Naive thymus-derived CD8-positive, alpha-beta T cell (primary cell): ENCODE data around the gene PRPF6. TPM values are rescaled to one million over a fixed set of nuclear protein-coding genes. Genes with fewer than 3 reads are reported as not detected.
A peak's percentile ranks its signal among the peaks of the same experiment; 100 is the strongest.

Source experiments
- ATAC-seq, 2 donors: fragments of 150-1000 bp; cut with Tn5 transposase in 1 of 2; sonication (Bioruptor Pico), chemical (Tn5 transposase) in 1 of 2; 1 replicate in 1 of 2; 2 replicates in 1 of 2; pipeline ENCODE4 v1.10.0; 2021; ENCODE audit warnings: mild to moderate bottlenecking in 2 of 2, moderate library complexity in 2 of 2
- POLR2A ChIA-PET: fragments of 350-600 bp; sonication (Branson Sonifier 250); formaldehyde crosslinking; loops from one replicate; lab custom pipeline; 2021; ENCODE audit warnings: antibody characterized with exemption; lab: Charles Lee
- DNase-seq, 10 donors: peaks; one replicate each; pipeline versions ENCODE4 v3.0.0 to v3.0.0-alpha.2; 2020 to 2022
- H3K27ac Mint-ChIP-seq, 10 donors: one replicate each; pipeline ENCODE4 v1.8.0; 2020 to 2022; ENCODE audit warnings: mild to moderate bottlenecking in 10 of 10, mixed read lengths in 10 of 10, moderate library complexity in 4 of 10, inconsistent platforms in 1 of 10
- H3K27me3 Mint-ChIP-seq, 5 donors: one replicate each; pipeline ENCODE4 v1.8.0; 2021 to 2022; ENCODE audit warnings: mixed read lengths in 5 of 5
- H3K36me3 Mint-ChIP-seq, 3 donors: one replicate each; pipeline ENCODE4 v1.8.0; 2020 to 2022; ENCODE audit warnings: mixed read lengths in 3 of 3, mild to moderate bottlenecking in 2 of 3, inconsistent platforms in 1 of 3
- H3K4me1 Mint-ChIP-seq, 4 donors: one replicate each; pipeline ENCODE4 v1.8.0; 2021 to 2022; ENCODE audit warnings: mixed read lengths in 4 of 4
- H3K4me3 Mint-ChIP-seq, 10 donors: one replicate each; pipeline ENCODE4 v1.8.0; 2020 to 2022; ENCODE audit warnings: mild to moderate bottlenecking in 10 of 10, mixed read lengths in 10 of 10, moderate library complexity in 6 of 10, inconsistent platforms in 1 of 10
- H3K9me3 Mint-ChIP-seq, 9 donors: one replicate each; pipeline ENCODE4 v1.8.0; 2020 to 2022; ENCODE audit warnings: mixed read lengths in 9 of 9, mild to moderate bottlenecking in 3 of 9, inconsistent platforms in 1 of 9, moderate library complexity in 1 of 9
- microRNA-seq: library from miRNA; unstranded; fragments of <30 nt; microRNA quantifications from one replicate; pipeline ENCODE4 v1.2.0, GENCODE V29; 2022; ENCODE audit warnings: borderline microRNAs expressed
- polyA plus RNA-seq, 3 donors: library from polyadenylated mRNA; unstranded; fragments of 300-500 nt; fragmentation: Illumina TruSeq; gene quantifications; one replicate each; pipeline ENCODE4 v1.2.3, GENCODE V29; 2021
- total RNA-seq, 8 experiments: library from RNA in 2 of 8; stranded (reverse) in 2 of 8; gene quantifications; one replicate each; pipeline ENCODE4 v1.2.3 and lab custom pipeline; 2021 to 2026

PRPF6 gene
- total and polyA plus RNA-seq, 5 experiments from 2014 or later = 67.2 to 110 (median 91.1) TPM

GRCh38 chr20:64080813-64081623, 100.1 kb downstream of the PRPF6 start:
- POLR2A ChIA-PET = interaction anchor here (1.2 to 4.2 kb wide), 5 partner anchors 9 to 42 kb away, joined by 3 to 38 read pairs (median 10); partner anchors contain the start of gene TCEA2
- no peak for ATAC-seq
- Mint-ChIP-seq H3K36me3 (peaks cover 0 to 4% (median 0%) of the 10 kb centered on the region in 3 donors), H3K27ac (peak overlapping the region in 9 of 10 donors; percentile 81 to 96 (median 89)), H3K4me3 (peak overlapping the region; percentile 78 to 89 (median 83)), H3K4me1 (peaks cover 20 to 61% (median 51%) of the 10 kb centered on the region in 4 donors), H3K27me3 (peaks cover 0 to 6% (median 1%) of the 10 kb centered on the region in 5 donors), H3K9me3 (peaks cover 0 to under 1% (median 0%) of the 10 kb centered on the region in 9 donors)
- peak in 1 of 10 donors; percentile 22 for DNase-seq

DNA sequence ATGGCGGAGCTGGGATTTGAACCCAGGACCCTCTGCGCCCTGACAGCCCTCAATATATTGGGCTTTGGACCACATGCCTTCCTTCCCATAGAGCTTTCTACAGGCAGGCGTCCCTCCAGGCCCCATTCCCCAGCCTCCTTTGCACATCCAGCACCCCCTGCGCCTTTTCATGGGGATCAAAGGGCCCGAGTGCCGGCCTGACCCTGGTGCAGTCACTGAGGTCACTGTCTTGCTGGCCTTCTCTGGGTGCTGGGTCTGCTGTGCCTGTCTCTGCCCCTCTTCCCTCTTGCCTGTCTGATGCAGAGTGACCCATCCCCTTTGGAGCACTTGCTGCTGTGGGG, 100.7 kb downstream of the PRPF6 start:
- DNase-seq = no peak
- H3K27ac Mint-ChIP-seq = peak overlapping the region in 8 of 10 donors; percentile 20 to 90 (median 80)
- POLR2A ChIA-PET = interaction anchor here (3.3 kb wide), 1 partner anchor 39 kb away, joined by 13 read pairs; no protein-coding TSS in a partner anchor
- peak overlapping the region; percentile 16 to 85 (median 69) for H3K4me3 Mint-ChIP-seq
- H3K36me3 Mint-ChIP-seq = peaks cover 0 to 2% (median 0%) of the 10 kb centered on the region in 3 donors
- peaks cover 20 to 61% (median 47%) of the 10 kb centered on the region in 4 donors for H3K4me1 Mint-ChIP-seq
- peaks cover 0 to 5% (median 0%) of the 10 kb centered on the region in 9 donors for H3K9me3 Mint-ChIP-seq
- peaks cover 0 to 6% (median 1%) of the 10 kb centered on the region in 5 donors for H3K27me3 Mint-ChIP-seq
- ATAC-seq = no peak

DNA sequence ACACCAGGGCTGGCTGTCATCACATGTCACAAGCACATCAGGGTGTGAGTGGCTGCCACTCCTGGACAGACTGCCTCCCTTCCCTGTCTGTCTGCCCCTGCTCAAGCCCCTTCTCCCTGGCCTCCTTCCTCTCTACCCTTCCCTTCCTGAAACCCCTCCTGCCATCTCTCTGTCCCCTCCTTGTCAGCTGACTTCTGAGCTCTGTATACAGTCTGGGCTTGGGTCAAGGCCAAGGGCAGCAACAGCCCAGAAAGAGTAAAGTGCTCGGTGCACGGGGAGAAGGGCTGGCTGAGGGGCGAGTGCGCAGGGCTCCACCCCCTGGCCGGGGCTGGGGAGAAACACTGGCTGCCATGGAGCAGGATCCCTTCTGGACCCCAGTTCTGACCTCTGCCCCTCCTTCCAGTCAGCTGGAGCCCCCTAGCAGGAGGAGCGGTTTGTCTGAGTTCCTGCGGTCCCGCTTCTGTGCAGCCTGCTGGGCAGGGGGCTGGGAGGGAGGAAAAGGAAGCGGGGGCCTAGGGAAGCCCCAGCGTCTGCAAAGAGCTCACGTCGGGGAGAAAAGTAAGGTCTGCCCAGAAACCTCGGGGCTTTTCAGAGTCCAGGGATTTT, 101.3 kb downstream of the PRPF6 start:
- peak overlapping the region; percentile 20 to 90 (median 80) for H3K27ac Mint-ChIP-seq

More for the DNA sequence above, 101.3 kb downstream of the PRPF6 start:
- peaks cover 19 to 55% (median 44%) of the 10 kb centered on the region in 4 donors for H3K4me1 Mint-ChIP-seq
- POLR2A ChIA-PET = interaction anchor here (1.2 to 3.3 kb wide), 4 partner anchors 19 to 176 kb away, joined by 3 to 13 read pairs (median 4); partner anchors contain the start of genes PRPF6 and TCEA2
- peaks cover 0 to 8% (median 0%) of the 10 kb centered on the region in 9 donors for H3K9me3 Mint-ChIP-seq
- H3K27me3 Mint-ChIP-seq = peaks cover 0 to 6% (median 1%) of the 10 kb centered on the region in 5 donors
- DNase-seq (no peak), ATAC-seq (no peak)
- H3K36me3 Mint-ChIP-seq = peaks cover 0 to 3% (median 0%) of the 10 kb centered on the region in 3 donors
- H3K4me3 Mint-ChIP-seq = peak overlapping the region; percentile 62 to 88 (median 69)

Small RNAs within 50 kb of the gene (microRNA-seq; reads per million reads assigned to microRNA genes)
- gene MIR1914 (not detected), gene MIR647 (1.4 reads per million), gene MIR6813 (not detected)

Other genes starting within 250 kb of the PRPF6 start
- gene LIME1, start 244.5 kb upstream of the PRPF6 start, total RNA-seq = 100 to 1,000 TPM in 1 of 2 experiments, 10 to 100 TPM in 1; 95.0 to 104 TPM
- 100 to 1,000 TPM; 255 to 292 (median 282) TPM for gene LIME1, start 244.5 kb upstream of the PRPF6 start, polyA plus RNA-seq
- gene SLC2A4RG, start 241.4 kb upstream of the PRPF6 start, total RNA-seq = 100 to 1,000 TPM; 124 to 134 TPM
- 1 to 10 TPM; 3.8 to 4.8 (median 4.7) TPM for gene SLC2A4RG, start 241.4 kb upstream of the PRPF6 start, polyA plus RNA-seq
- not detected for gene ZBTB46, start 149.9 kb upstream of the PRPF6 start, total RNA-seq
- under 1 TPM; 0.06 to 0.08 (median 0.06) TPM for gene ZBTB46, start 149.9 kb upstream of the PRPF6 start, polyA plus RNA-seq
- not detected for gene ABHD16B, start 119.6 kb upstream of the PRPF6 start, total RNA-seq
- gene ABHD16B, start 119.6 kb upstream of the PRPF6 start, polyA plus RNA-seq = under 1 TPM; 0.29 to 0.60 (median 0.57) TPM
- gene TPD52L2, start 115.9 kb upstream of the PRPF6 start, total RNA-seq = 10 to 100 TPM; 39.3 to 42.0 TPM
- gene TPD52L2, start 115.9 kb upstream of the PRPF6 start, polyA plus RNA-seq = 10 to 100 TPM; 56.4 to 79.0 (median 68.3) TPM
- gene DNAJC5, start 86.0 kb upstream of the PRPF6 start, total RNA-seq = 10 to 100 TPM; 51.8 to 52.9 TPM
- 1 to 10 TPM; 4.7 to 7.1 (median 6.7) TPM for gene DNAJC5, start 86.0 kb upstream of the PRPF6 start, polyA plus RNA-seq
- 10 to 100 TPM; 48.2 to 50.9 TPM for gene UCKL1, start 24.7 kb upstream of the PRPF6 start, total RNA-seq
- gene UCKL1, start 24.7 kb upstream of the PRPF6 start, polyA plus RNA-seq = 10 to 100 TPM; 19.8 to 28.3 (median 21.0) TPM
- gene ZNF512B, start 11.2 kb upstream of the PRPF6 start, total RNA-seq = 10 to 100 TPM; 17.7 to 19.4 TPM
- gene ZNF512B, start 11.2 kb upstream of the PRPF6 start, polyA plus RNA-seq = 1 to 10 TPM in 1 of 3 donors, under 1 TPM in 2; 0.57 to 1.5 (median 0.59) TPM
- gene SAMD10, start 1.5 kb upstream of the PRPF6 start, total RNA-seq = 1 to 10 TPM; 7.7 to 9.3 TPM
- 10 to 100 TPM in 1 of 3 donors, 1 to 10 TPM in 2; 7.4 to 15.4 (median 8.9) TPM for gene SAMD10, start 1.5 kb upstream of the PRPF6 start, polyA plus RNA-seq
- gene C20orf204, start 55.0 kb downstream of the PRPF6 start, total RNA-seq = 1 to 10 TPM; 5.6 to 5.8 TPM
- gene C20orf204, start 55.0 kb downstream of the PRPF6 start, polyA plus RNA-seq = under 1 TPM in 1 of 3 donors, not detected in 2; 0.54 TPM
- gene SOX18, start 68.5 kb downstream of the PRPF6 start, total RNA-seq = not detected
- not detected for gene SOX18, start 68.5 kb downstream of the PRPF6 start, polyA plus RNA-seq
- 10 to 100 TPM; 42.0 to 42.7 TPM for gene TCEA2, start 82.1 kb downstream of the PRPF6 start, total RNA-seq
- 10 to 100 TPM; 22.5 to 33.0 (median 32.1) TPM for gene TCEA2, start 82.1 kb downstream of the PRPF6 start, polyA plus RNA-seq
- 10 to 100 TPM; 16.9 to 20.7 TPM for gene RGS19, start 98.4 kb downstream of the PRPF6 start, total RNA-seq
- 10 to 100 TPM; 50.9 to 67.5 (median 59.4) TPM for gene RGS19, start 98.4 kb downstream of the PRPF6 start, polyA plus RNA-seq
- 1 to 10 TPM in 1 of 2 experiments, under 1 TPM in 1; 0.91 to 1.1 TPM for gene OPRL1, start 99.0 kb downstream of the PRPF6 start, total RNA-seq
- gene OPRL1, start 99.0 kb downstream of the PRPF6 start, polyA plus RNA-seq = 1 to 10 TPM in 1 of 3 donors, under 1 TPM in 2; 0.77 to 1.6 (median 0.82) TPM
- gene LKAAEAR1, start 103.3 kb downstream of the PRPF6 start, total RNA-seq = not detected
- gene LKAAEAR1, start 103.3 kb downstream of the PRPF6 start, polyA plus RNA-seq = 1 to 10 TPM in 1 of 3 donors, under 1 TPM in 1, not detected in 1; 0.63 to 1.1 TPM
- gene NPBWR2, start 126.4 kb downstream of the PRPF6 start, total RNA-seq = not detected
- not detected for gene NPBWR2, start 126.4 kb downstream of the PRPF6 start, polyA plus RNA-seq
- gene MYT1, start 183.3 kb downstream of the PRPF6 start, total RNA-seq = not detected
- gene MYT1, start 183.3 kb downstream of the PRPF6 start, polyA plus RNA-seq = not detected